Endothelial cell of umbilical vein (primary cell): ENCODE data around the gene IFT57. TPM values are rescaled to one million over a fixed set of nuclear protein-coding genes. Genes with fewer than 3 reads are reported as not detected.

Experiments
- BruUV-seq: library from RNA; stranded (reverse); fragments of 400-500 nt; replicated peaks from 2 replicates; lab custom pipeline; 2021; lab: Mats Ljungman, UMichigan
- CTCF ChIA-PET: fragments of 300-600, 350-600 bp; sonication (Branson Sonifier 250); formaldehyde crosslinking; loops from one replicate; lab custom pipeline; 2021; ENCODE audit warnings: antibody characterized with exemption, inconsistent platforms; lab: Charles Lee
- POLR2A ChIA-PET: fragments of 300-600, 350-600 bp; sonication (Branson Sonifier 250); formaldehyde crosslinking; loops from one replicate; lab custom pipeline; 2021; ENCODE audit warnings: antibody characterized with exemption, inconsistent platforms; lab: Charles Lee
- DNase-seq: peaks from one replicate; pipeline ENCODE4 v3.0.0-alpha.2; 2011; ENCODE audit warnings: low read depth, low spot score
- FAIRE-seq: peaks from 2 replicates; lab custom pipeline; 2011; peaks lifted over from hg19 to GRCh38; lab: Jason Lieb, UNC
- H2AFZ ChIP-seq: 2 replicates; pipeline ENCODE4 v1.6.0; 2012; ENCODE audit warnings: low read depth, low read length, control low read depth, inconsistent platforms
- H3K27ac ChIP-seq: 2 replicates; pipeline ENCODE4 v1.5.1; 2011; ENCODE audit warnings: low read depth, mild to moderate bottlenecking, control low read depth, low read length, moderate library complexity; ENCODE audit not compliant: insufficient read depth
- H3K27me3 ChIP-seq, 2 experiments: 2 replicates each; pipeline versions ENCODE4 v1.6.0 to v1.6.1; 2011; ENCODE audit warnings: low read length in 2 of 2, mixed read lengths in 1 of 2; ENCODE audit not compliant: control insufficient read depth in 2 of 2, insufficient read depth in 2 of 2
- H3K36me3 ChIP-seq, 2 experiments: 2 replicates in 1 of 2; 3 replicates in 1 of 2; pipeline ENCODE4 v1.5.1; 2011; ENCODE audit warnings: low read length in 2 of 2, mild to moderate bottlenecking in 1 of 2, moderate library complexity in 1 of 2; ENCODE audit not compliant: control insufficient read depth in 2 of 2, insufficient read depth in 2 of 2; ENCODE audit errors: extremely low read depth in 1 of 2
- H3K4me1 ChIP-seq: 3 replicates; pipeline ENCODE4 v1.5.1; 2011; ENCODE audit warnings: mild to moderate bottlenecking, low read length; ENCODE audit not compliant: control insufficient read depth, insufficient read depth; ENCODE audit errors: extremely low read depth
- H3K4me2 ChIP-seq: 2 replicates; pipeline ENCODE4 v1.6.1; 2011; ENCODE audit warnings: low read length, control low read depth, mixed read lengths; ENCODE audit not compliant: insufficient read depth
- H3K4me3 ChIP-seq, 3 experiments: fragments of 200-600 bp in 1 of 3; sonication (generic), shearing (Covaris generic) in 1 of 3; replicated peaks in 1 of 3; 2 replicates each; pipeline ENCODE4 v1.5.1; 2011 to 2016; ENCODE audit warnings: control low read depth in 3 of 3, low read length in 3 of 3, mild to moderate bottlenecking in 2 of 3, inconsistent platforms in 1 of 3, low read depth in 1 of 3, moderate library complexity in 1 of 3; ENCODE audit not compliant: insufficient read depth in 1 of 3
- H3K79me2 ChIP-seq: 2 replicates; pipeline ENCODE4 v1.6.0; 2012; ENCODE audit warnings: low read length, inconsistent platforms; ENCODE audit not compliant: control insufficient read depth, insufficient read depth
- H3K9ac ChIP-seq: replicated peaks from 2 replicates; pipeline ENCODE3; 2011; ENCODE audit warnings: low read length, control low read depth; ENCODE audit not compliant: insufficient read depth; ENCODE audit errors: extremely low read depth
- H3K9me1 ChIP-seq: replicated peaks from 3 replicates; pipeline ENCODE4 v1.6.0; 2011; ENCODE audit warnings: mild to moderate bottlenecking, low read length; ENCODE audit not compliant: control insufficient read depth, insufficient read depth; ENCODE audit errors: extremely low read depth
- H3K9me3 ChIP-seq: replicated peaks from 2 replicates; pipeline ENCODE4 v1.5.1; 2012; ENCODE audit warnings: low read length, inconsistent platforms; ENCODE audit not compliant: control insufficient read depth, insufficient read depth
- H4K20me1 ChIP-seq: replicated peaks from 2 replicates; pipeline ENCODE3; 2011; ENCODE audit warnings: mild to moderate bottlenecking, low read length; ENCODE audit not compliant: control insufficient read depth, insufficient read depth; ENCODE audit errors: extremely low read depth
- EZH2 ChIP-seq: IDR thresholded peaks from 2 replicates; pipeline ENCODE4 v1.6.1; 2012; ENCODE audit warnings: borderline replicate concordance, low read depth, mild to moderate bottlenecking, moderate library complexity, low read length, inconsistent platforms; ENCODE audit not compliant: severe bottlenecking
- FOS ChIP-seq: IDR thresholded peaks from 2 replicates; pipeline ENCODE4 v1.6.1; 2011; ENCODE audit warnings: mild to moderate bottlenecking, low read length, moderate library complexity, borderline replicate concordance; ENCODE audit not compliant: insufficient read depth
- GATA2 ChIP-seq: IDR thresholded peaks from 2 replicates; pipeline ENCODE4 v1.7.0; 2011; ENCODE audit warnings: low read depth, mild to moderate bottlenecking, moderate library complexity, mixed read lengths, low read length; ENCODE audit not compliant: insufficient read length, insufficient read depth
- JUN ChIP-seq: IDR thresholded peaks from 2 replicates; pipeline ENCODE4 v1.6.1; 2011; ENCODE audit warnings: borderline replicate concordance, low read depth; ENCODE audit not compliant: insufficient read length, insufficient read depth
- MAX ChIP-seq: IDR thresholded peaks from 2 replicates; pipeline ENCODE4 v1.6.1; 2011; ENCODE audit not compliant: insufficient read depth, insufficient read length
- POLR2AphosphoS5 ChIP-seq: IDR thresholded peaks from 2 replicates; pipeline ENCODE4 v1.6.1; 2012; ENCODE audit warnings: low read depth, mild to moderate bottlenecking, control low read depth, low read length, moderate library complexity; ENCODE audit not compliant: insufficient read depth
- dilution Hi-C: fragments of 300-500 bp; cut with MboI; formaldehyde crosslinking; loops from one replicate; pipeline ENCODE4 v1.15.0; 2019; ENCODE audit warnings: low sequenced_read_pairs; ENCODE audit not compliant: extremely low pct_ligation_motif_present
- intact Hi-C: fragments of 100-400 bp; cut with micrococcal nuclease; formaldehyde crosslinking; loops from one replicate; pipeline ENCODE4 v1.10.0; 2022
- polyA plus RNA-seq, 4 experiments: library from polyadenylated mRNA; depleted of rRNA in 3 of 4; stranded (reverse) in 3 of 4; unstranded in 1 of 4; fragments of >200 nt; gene quantifications; 2 replicates each; pipeline versions ENCODE4 v1.2.1 to v1.2.3, GENCODE V29; 2011 to 2012; ENCODE audit warnings: missing spikeins in 1 of 4
- total RNA-seq: library from RNA; stranded (reverse); gene quantifications from 2 replicates; pipeline ENCODE4 v1.2.3, GENCODE V29; 2021
- TF ChIP-seq, protein P1 (sequence below), 2 donors: IDR thresholded peaks; 1 replicate in 1 of 2; 2 replicates in 1 of 2; pipeline ENCODE4 v1.5.1; 2011; ENCODE audit warnings: low read length in 2 of 2, mild to moderate bottlenecking in 2 of 2, moderate library complexity in 2 of 2, control low read depth in 1 of 2, inconsistent platforms in 1 of 2, low read depth in 1 of 2; ENCODE audit not compliant: insufficient read depth in 1 of 2; ENCODE audit errors: extremely low read depth in 1 of 2

IFT57 gene
- total and polyA plus RNA-seq, 2 donors (not counting 3 experiments of a cell fraction or from before 2014, with no cell fraction given) = 15.2 to 25.1 TPM

DNA sequence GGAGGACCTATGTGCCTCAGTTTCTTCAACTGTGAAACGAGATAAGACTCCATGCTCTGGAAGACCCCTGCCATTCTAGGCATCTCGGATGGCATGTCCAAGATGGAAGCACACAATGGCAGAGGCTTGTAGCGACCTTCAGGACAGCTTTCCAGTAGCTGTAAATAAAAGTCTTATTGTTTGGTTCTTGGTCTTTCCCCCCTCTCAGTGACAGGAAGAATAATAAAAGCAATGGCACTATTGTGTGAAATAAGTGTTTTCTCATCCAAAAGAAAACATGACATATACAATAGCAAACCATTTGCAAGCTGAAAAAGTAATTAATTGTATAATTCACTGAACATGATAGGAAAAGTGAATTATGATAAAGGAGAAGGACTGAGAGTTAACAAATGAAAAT, 98.9 kb downstream of the IFT57 start:
- ChIA-PET POLR2A (no interaction called here), CTCF (interaction anchor here (1.3 to 1.6 kb wide), 2 partner anchors 196 to 354 kb away, joined by 3 to 4 read pairs; no protein-coding TSS in a partner anchor)
- no TSS peak for BruUV-seq
- Histone ChIP-seq H3K4me3 (no peak overlapping the region), H3K9me3 (no peaks in the 10 kb centered on the region), H3K36me3 (no peaks in the 10 kb centered on the region), H3K4me1 (peaks cover 19% of the 10 kb centered on the region), H3K27ac (no peak overlapping the region), H3K9ac (no peak overlapping the region), H2AFZ (no peak overlapping the region), H3K9me1 (no peaks in the 10 kb centered on the region), H3K4me2 (no peak overlapping the region), H3K79me2 (no peaks in the 10 kb centered on the region), H3K27me3 (peaks cover 0 to 3% of the 10 kb centered on the region in 2 experiments), H4K20me1 (no peaks in the 10 kb centered on the region)
- dilution Hi-C loops = no loop called here
- no peak for FAIRE-seq
- peak; percentile 29 for DNase-seq
- TF ChIP-seq POLR2AphosphoS5 (no peak), JUN (no peak), FOS (no peak)
- TF ChIP-seq, protein P1, sequence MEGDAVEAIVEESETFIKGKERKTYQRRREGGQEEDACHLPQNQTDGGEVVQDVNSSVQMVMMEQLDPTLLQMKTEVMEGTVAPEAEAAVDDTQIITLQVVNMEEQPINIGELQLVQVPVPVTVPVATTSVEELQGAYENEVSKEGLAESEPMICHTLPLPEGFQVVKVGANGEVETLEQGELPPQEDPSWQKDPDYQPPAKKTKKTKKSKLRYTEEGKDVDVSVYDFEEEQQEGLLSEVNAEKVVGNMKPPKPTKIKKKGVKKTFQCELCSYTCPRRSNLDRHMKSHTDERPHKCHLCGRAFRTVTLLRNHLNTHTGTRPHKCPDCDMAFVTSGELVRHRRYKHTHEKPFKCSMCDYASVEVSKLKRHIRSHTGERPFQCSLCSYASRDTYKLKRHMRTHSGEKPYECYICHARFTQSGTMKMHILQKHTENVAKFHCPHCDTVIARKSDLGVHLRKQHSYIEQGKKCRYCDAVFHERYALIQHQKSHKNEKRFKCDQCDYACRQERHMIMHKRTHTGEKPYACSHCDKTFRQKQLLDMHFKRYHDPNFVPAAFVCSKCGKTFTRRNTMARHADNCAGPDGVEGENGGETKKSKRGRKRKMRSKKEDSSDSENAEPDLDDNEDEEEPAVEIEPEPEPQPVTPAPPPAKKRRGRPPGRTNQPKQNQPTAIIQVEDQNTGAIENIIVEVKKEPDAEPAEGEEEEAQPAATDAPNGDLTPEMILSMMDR (IDR thresholded peaks at IDR 0.05; ENCODE audit: extremely low read depth in 1 of 2, insufficient read depth in 1 of 2, low read depth in 1 of 2, low read length in 2 of 2) = no peak
- intact Hi-C loops = no loop called here

GRCh38 chr3:108122276-108122675, 99.9 kb downstream of the IFT57 start:
- Histone ChIP-seq H4K20me1 (no peaks in the 10 kb centered on the region), H3K27me3 (peaks cover 0 to 3% of the 10 kb centered on the region in 2 experiments), H3K4me1 (peaks cover 14% of the 10 kb centered on the region), H3K4me3 (no peak overlapping the region), H3K9me3 (no peaks in the 10 kb centered on the region), H3K36me3 (no peaks in the 10 kb centered on the region), H3K79me2 (no peaks in the 10 kb centered on the region), H3K27ac (no peak overlapping the region), H3K4me2 (no peak overlapping the region), H3K9me1 (no peaks in the 10 kb centered on the region), H2AFZ (no peak overlapping the region), H3K9ac (no peak overlapping the region)
- no TSS peak for BruUV-seq
- no peak for TF ChIP-seq EZH2
- TF ChIP-seq MAX = no peak
- no peak for TF ChIP-seq GATA2
- TF ChIP-seq FOS = no peak
- POLR2A ChIA-PET = no interaction called here
- intact Hi-C loops = no loop called here
- CTCF ChIA-PET = interaction anchor here (1.3 to 1.4 kb wide), 2 partner anchors 194 to 355 kb away, joined by 3 to 4 read pairs; no protein-coding TSS in a partner anchor
- dilution Hi-C loops = no loop called here
- DNase-seq (no peak), FAIRE-seq (no peak)
